Measurements from ENCODE around the gene TYK2.
"Not testable (repeated sequence)": the region's sequence is repeated elsewhere in the genome, so short reads cannot be mapped to it uniquely, and the experiment has no call there.

- not testable (repeated sequence) for TF ChIP-seq CTCF, POLR2A (IDR thresholded peaks at IDR 0.05)
Observed at GRCh38 chr19:10377140-10377640, 3.2 kb downstream of the TYK2 start.
